H1 (cell line): ENCODE results near the gene POLR3GL.

ENCODE experiments used
- CHD2 ChIP-seq: IDR thresholded peaks from 2 replicates; pipeline ENCODE4 v1.6.1; 2012; ENCODE audit warnings: low read length, improper control_type of control experiment
- EP300 ChIP-seq, 2 experiments: IDR thresholded peaks; 1 replicate in 1 of 2; 2 replicates in 1 of 2; pipeline ENCODE4 v1.6.1; 2011 to 2012; ENCODE audit warnings: low read depth in 2 of 2, low read length in 2 of 2, mild to moderate bottlenecking in 2 of 2, borderline replicate concordance in 1 of 2, inconsistent platforms in 1 of 2, moderate library complexity in 1 of 2
- EZH2 ChIP-seq: fragments of 200-600 bp; sonication (generic); IDR thresholded peaks from 2 replicates; pipeline ENCODE4 v1.7.1; 2012; ENCODE audit warnings: low read depth, mild to moderate bottlenecking, moderate library complexity, low read length, inconsistent platforms; ENCODE audit not compliant: severe bottlenecking
- GTF2F1 ChIP-seq: IDR thresholded peaks from 2 replicates; pipeline ENCODE4 v1.6.1; 2012; ENCODE audit warnings: low read depth, low read length, improper control_type of control experiment, borderline replicate concordance
- RBBP5 ChIP-seq: IDR thresholded peaks from 2 replicates; pipeline ENCODE4 v1.7.1; 2012; ENCODE audit warnings: low read depth, mild to moderate bottlenecking, inconsistent platforms, low read length, moderate library complexity, borderline replicate concordance
- SP2 ChIP-seq: IDR thresholded peaks from 2 replicates; pipeline ENCODE4 v1.6.1; 2012; ENCODE audit warnings: mild to moderate bottlenecking, low read length, inconsistent platforms
- TF ChIP-seq, protein P1 (sequence below): IDR thresholded peaks from 2 replicates; pipeline ENCODE4 v1.6.1; 2011; ENCODE audit warnings: low read depth, mild to moderate bottlenecking, low read length; ENCODE audit not compliant: insufficient read depth
- TF ChIP-seq, protein P2 (sequence below), 3 experiments: IDR thresholded peaks; 1 replicate in 2 of 3; 2 replicates in 1 of 3; pipeline versions ENCODE4 v1.5.1 to v1.6.1; 2011; ENCODE audit warnings: low read length in 3 of 3, mild to moderate bottlenecking in 3 of 3, inconsistent platforms in 2 of 3, low read depth in 1 of 3, moderate library complexity in 1 of 3; ENCODE audit not compliant: insufficient read depth in 1 of 3; ENCODE audit errors: control extremely low read depth in 1 of 3

DNA sequence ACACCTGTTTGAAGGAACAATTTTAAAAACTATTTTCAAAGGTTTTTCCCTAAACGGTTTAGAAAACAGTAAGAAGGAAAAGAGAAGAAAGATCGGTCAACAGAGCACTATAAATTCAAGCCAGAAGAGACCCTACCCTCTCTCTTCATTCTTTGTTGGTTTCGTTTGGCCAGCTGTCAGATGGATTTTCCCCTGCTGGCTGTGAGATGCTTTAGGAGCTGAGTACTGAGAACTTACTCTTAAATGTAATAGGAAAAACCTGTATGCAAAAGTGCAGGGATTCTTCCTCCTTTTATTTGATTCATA lies 33.2 kb downstream of the POLR3GL start:
- TF ChIP-seq EP300 (IDR thresholded peaks at IDR 0.05; ENCODE audit: borderline replicate concordance in 1 of 2, low read depth in 2 of 2, low read length in 2 of 2) (no peak), EZH2 (no peak), CHD2 (no peak), SP2 (no peak), GTF2F1 (no peak), RBBP5 (no peak)
- TF ChIP-seq, protein P1, sequence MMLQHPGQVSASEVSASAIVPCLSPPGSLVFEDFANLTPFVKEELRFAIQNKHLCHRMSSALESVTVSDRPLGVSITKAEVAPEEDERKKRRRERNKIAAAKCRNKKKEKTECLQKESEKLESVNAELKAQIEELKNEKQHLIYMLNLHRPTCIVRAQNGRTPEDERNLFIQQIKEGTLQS: no peak
- TF ChIP-seq, protein P2, sequence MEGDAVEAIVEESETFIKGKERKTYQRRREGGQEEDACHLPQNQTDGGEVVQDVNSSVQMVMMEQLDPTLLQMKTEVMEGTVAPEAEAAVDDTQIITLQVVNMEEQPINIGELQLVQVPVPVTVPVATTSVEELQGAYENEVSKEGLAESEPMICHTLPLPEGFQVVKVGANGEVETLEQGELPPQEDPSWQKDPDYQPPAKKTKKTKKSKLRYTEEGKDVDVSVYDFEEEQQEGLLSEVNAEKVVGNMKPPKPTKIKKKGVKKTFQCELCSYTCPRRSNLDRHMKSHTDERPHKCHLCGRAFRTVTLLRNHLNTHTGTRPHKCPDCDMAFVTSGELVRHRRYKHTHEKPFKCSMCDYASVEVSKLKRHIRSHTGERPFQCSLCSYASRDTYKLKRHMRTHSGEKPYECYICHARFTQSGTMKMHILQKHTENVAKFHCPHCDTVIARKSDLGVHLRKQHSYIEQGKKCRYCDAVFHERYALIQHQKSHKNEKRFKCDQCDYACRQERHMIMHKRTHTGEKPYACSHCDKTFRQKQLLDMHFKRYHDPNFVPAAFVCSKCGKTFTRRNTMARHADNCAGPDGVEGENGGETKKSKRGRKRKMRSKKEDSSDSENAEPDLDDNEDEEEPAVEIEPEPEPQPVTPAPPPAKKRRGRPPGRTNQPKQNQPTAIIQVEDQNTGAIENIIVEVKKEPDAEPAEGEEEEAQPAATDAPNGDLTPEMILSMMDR (IDR thresholded peaks at IDR 0.05; ENCODE audit: control extremely low read depth in 1 of 3, insufficient read depth in 1 of 3, low read depth in 1 of 3, low read length in 3 of 3): no peak
